Measurements from ENCODE around the gene VSTM5.

The VSTM5 gene

GRCh38 chr11:93773601-93774200 is 76.7 kb downstream of the VSTM5 start:
- DNase-seq (ENCODE audit: extremely low read depth, low read depth) = no peak
- TF ChIP-seq CTCF (IDR thresholded peaks at IDR 0.05; ENCODE audit: low read depth, low read length) = no peak

DNA sequence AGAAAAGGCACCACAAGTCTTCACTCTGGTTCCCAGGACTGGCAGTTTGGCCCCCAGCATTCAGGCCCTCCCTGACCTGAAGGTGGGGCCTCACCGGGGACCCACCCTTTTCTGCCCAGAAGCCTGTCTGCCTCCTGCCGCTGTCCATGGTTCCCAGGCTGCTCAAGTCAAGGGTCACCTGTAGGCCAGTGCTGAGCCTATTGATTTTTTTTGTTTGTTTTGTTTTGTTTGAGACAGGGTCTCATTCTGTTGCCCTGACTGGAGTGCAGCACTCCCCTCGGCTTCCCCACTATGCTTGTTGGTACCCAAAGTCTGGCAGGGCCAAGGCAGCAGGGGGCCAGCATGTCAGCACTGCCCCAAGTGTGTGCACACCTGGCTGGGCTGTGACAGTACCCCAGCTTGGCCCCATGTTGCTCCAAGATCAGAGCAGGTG is 77.4 kb downstream of the VSTM5 start:
- no peak for DNase-seq (ENCODE audit: extremely low read depth, low read depth)
- TF ChIP-seq CTCF (IDR thresholded peaks at IDR 0.05; ENCODE audit: low read depth, low read length) = no peak

GRCh38 chr11:93772123-93772522 is 78.3 kb downstream of the VSTM5 start:
- DNase-seq (ENCODE audit: extremely low read depth, low read depth) = no peak
- TF ChIP-seq CTCF (IDR thresholded peaks at IDR 0.05; ENCODE audit: low read depth, low read length) = no peak

- no peak for TF ChIP-seq CTCF (IDR thresholded peaks at IDR 0.05; ENCODE audit: low read depth, low read length)
- DNase-seq (ENCODE audit: extremely low read depth, low read depth) = no peak
Measured at GRCh38 chr11:93770160-93770559, 80.3 kb downstream of the VSTM5 start.
